Pons (tissue), 1 donor: Measurements from ENCODE around the gene TRIM66.

Source experiments
- DNase-seq: peaks from one replicate; pipeline ENCODE4 v3.0.0-alpha.2; 2016; ENCODE audit warnings: low spot score

Gene TRIM66

GRCh38 chr11:8713760-8714454, 31.4 kb upstream of the TRIM66 start:
- no peak for DNase-seq

- no peak for DNase-seq
Measured at GRCh38 chr11:8712506-8712905, 30.0 kb upstream of the TRIM66 start.

- DNase-seq: no peak
Measured at GRCh38 chr11:8711895-8712442, 29.5 kb upstream of the TRIM66 start.

- DNase-seq: no peak
Measured at GRCh38 chr11:8709777-8710176, 27.3 kb upstream of the TRIM66 start.

- no peak for DNase-seq
Measured at GRCh38 chr11:8709002-8709672, 26.7 kb upstream of the TRIM66 start.

- no peak for DNase-seq
Measured at GRCh38 chr11:8707541-8708191, 25.2 kb upstream of the TRIM66 start.

GRCh38 chr11:8706673-8707432, 24.4 kb upstream of the TRIM66 start:
- DNase-seq: no peak

GRCh38 chr11:8705146-8705545, 22.7 kb upstream of the TRIM66 start:
- no peak for DNase-seq

GRCh38 chr11:8704136-8704535, 21.7 kb upstream of the TRIM66 start:
- DNase-seq: no peak

- DNase-seq: no peak
Measured at GRCh38 chr11:8702598-8702915, 20.1 kb upstream of the TRIM66 start.

- no peak for DNase-seq
Measured at GRCh38 chr11:8701891-8702597, 19.6 kb upstream of the TRIM66 start.

GRCh38 chr11:8699903-8700302, 17.4 kb upstream of the TRIM66 start:
- DNase-seq: peak; percentile 85

- no peak for DNase-seq
Measured at GRCh38 chr11:8698917-8699441, 16.5 kb upstream of the TRIM66 start.

GRCh38 chr11:8698379-8698851, 15.9 kb upstream of the TRIM66 start:
- DNase-seq: no peak

- no peak for DNase-seq
Measured at GRCh38 chr11:8697054-8697453, 14.6 kb upstream of the TRIM66 start.

GRCh38 chr11:8694137-8694536, 11.7 kb upstream of the TRIM66 start:
- no peak for DNase-seq

GRCh38 chr11:8693555-8693954, 11.1 kb upstream of the TRIM66 start:
- no peak for DNase-seq

- DNase-seq: no peak
Measured at GRCh38 chr11:8693010-8693551, 10.6 kb upstream of the TRIM66 start.

GRCh38 chr11:8692417-8692816, 10.0 kb upstream of the TRIM66 start:
- DNase-seq: no peak

- DNase-seq: no peak
Measured at GRCh38 chr11:8691601-8692000, 9.1 kb upstream of the TRIM66 start.
